ENCODE results near the gene PRKAR2A. TPM values are rescaled to one million over a fixed set of nuclear protein-coding genes. Genes with fewer than 3 reads are reported as not detected.
"Not testable (repeated sequence)": the region's sequence is repeated elsewhere in the genome, so short reads cannot be mapped to it uniquely, and the experiment has no call there.

PRKAR2A gene
- total RNA-seq, 4 donors from 2014 or later, result 62.2 to 97.1 (median 80.2) TPM

- intact Hi-C loops (cut with DNase I; ENCODE audit: low total_unique reads), result no loop called here
- H3K27me3 ChIP-seq, result no peaks in the 10 kb centered on the region
- no peaks in the 10 kb centered on the region for H3K9me3 ChIP-seq
- DNase-seq (no peak), ATAC-seq (peak; percentile 47 to 66)
- peaks cover 14 to 28% of the 10 kb centered on the region in 2 donors for H3K4me1 ChIP-seq
- TF ChIP-seq POLR2A (IDR thresholded peaks at IDR 0.05) (no peak), CTCF (IDR thresholded peaks at IDR 0.05 in 4 of 5, conservative IDR thresholded peaks at IDR 0.05 in 1 of 5) (no peak)
- in situ Hi-C loops (cut with MboI; ENCODE audit: low sequenced_read_pairs in 4 of 4), result no loop called here
- H3K27ac ChIP-seq, result peak overlapping the region; percentile 7 to 76 (median 35)
- no peak overlapping the region for H3K4me3 ChIP-seq
- H3K36me3 ChIP-seq, result peaks cover 0 to 3% of the 10 kb centered on the region in 2 donors
Observed at GRCh38 chr3:48835650-48836366, 11.9 kb downstream of the PRKAR2A start.

- H3K36me3 ChIP-seq, result no peaks in the 10 kb centered on the region
- H3K9me3 ChIP-seq, result no peaks in the 10 kb centered on the region
- intact Hi-C loops (cut with DNase I; ENCODE audit: low total_unique reads) (no loop called here), in situ Hi-C loops (cut with MboI; ENCODE audit: low sequenced_read_pairs in 4 of 4) (no loop called here)
- no peak for ATAC-seq
- no peak overlapping the region for H3K27ac ChIP-seq
- no peaks in the 10 kb centered on the region for H3K27me3 ChIP-seq
- H3K4me3 ChIP-seq, result no peak overlapping the region
- TF ChIP-seq CTCF (IDR thresholded peaks at IDR 0.05 in 4 of 5, conservative IDR thresholded peaks at IDR 0.05 in 1 of 5), result no peak
- TF ChIP-seq POLR2A (IDR thresholded peaks at IDR 0.05), result no peak
- peaks cover 6 to 23% of the 10 kb centered on the region in 2 donors for H3K4me1 ChIP-seq
- DNase-seq, result no peak
Observed at GRCh38 chr3:48832684-48833083, 15.0 kb downstream of the PRKAR2A start.

- H3K36me3 ChIP-seq, result no peaks in the 10 kb centered on the region
- TF ChIP-seq POLR2A (IDR thresholded peaks at IDR 0.05) (no peak), CTCF (IDR thresholded peaks at IDR 0.05 in 4 of 5, conservative IDR thresholded peaks at IDR 0.05 in 1 of 5) (no peak)
- in situ Hi-C loops (cut with MboI; ENCODE audit: low sequenced_read_pairs in 4 of 4) (no loop called here), intact Hi-C loops (cut with DNase I; ENCODE audit: low total_unique reads) (no loop called here)
- H3K4me1 ChIP-seq, result peaks cover 6 to 27% of the 10 kb centered on the region in 2 donors
- H3K27me3 ChIP-seq, result no peaks in the 10 kb centered on the region
- H3K4me3 ChIP-seq, result no peak overlapping the region
- ATAC-seq (no peak), DNase-seq (no peak)
- H3K27ac ChIP-seq, result no peak overlapping the region
- H3K9me3 ChIP-seq, result no peaks in the 10 kb centered on the region
Observed at GRCh38 chr3:48830715-48831114, 17.0 kb downstream of the PRKAR2A start.

- peaks cover 0 to 24% of the 10 kb centered on the region in 2 donors for H3K4me1 ChIP-seq
- H3K4me3 ChIP-seq; H3K27ac ChIP-seq; H3K9me3 ChIP-seq; H3K36me3 ChIP-seq; in situ Hi-C loops (cut with MboI; ENCODE audit: low sequenced_read_pairs in 4 of 4); DNase-seq; H3K27me3 ChIP-seq; ATAC-seq; intact Hi-C loops (cut with DNase I; ENCODE audit: low total_unique reads): not testable (repeated sequence)
Observed at GRCh38 chr3:48829525-48829924, 18.1 kb downstream of the PRKAR2A start.

- DNase-seq; ATAC-seq; H3K9me3 ChIP-seq; H3K27ac ChIP-seq; H3K27me3 ChIP-seq; in situ Hi-C loops (cut with MboI; ENCODE audit: low sequenced_read_pairs in 4 of 4); intact Hi-C loops (cut with DNase I; ENCODE audit: low total_unique reads); H3K4me3 ChIP-seq; H3K36me3 ChIP-seq: not testable (repeated sequence)
- peaks cover 0 to 24% of the 10 kb centered on the region in 2 donors for H3K4me1 ChIP-seq
Observed at GRCh38 chr3:48827874-48828273, 19.8 kb downstream of the PRKAR2A start.

Data from gastrocnemius medialis (tissue), 4 donors.